GM12878 (cell line): ENCODE results near the gene CNTNAP5. TPM values are rescaled to one million over a fixed set of nuclear protein-coding genes. Genes with fewer than 3 reads are reported as not detected.

Experiments used
- ETV6 ChIP-seq, 2 experiments: fragments of 450-650 bp in 1 of 2; IDR thresholded peaks in 1 of 2; conservative IDR thresholded peaks in 1 of 2; 2 replicates each; pipeline ENCODE4 v1.6.1; 2014; ENCODE audit warnings: antibody characterized with exemption in 1 of 2, borderline replicate concordance in 1 of 2, low read depth in 1 of 2, mild to moderate bottlenecking in 1 of 2, moderate library complexity in 1 of 2
- MXI1 ChIP-seq: fragments of 150-350 bp; IDR thresholded peaks from 2 replicates; pipeline ENCODE4 v1.6.1; 2011; ENCODE audit warnings: low read depth, mild to moderate bottlenecking, inconsistent platforms, low read length, improper control_type of control experiment
- NR2C2 ChIP-seq: IDR thresholded peaks from 2 replicates; pipeline ENCODE4 v1.6.1; 2011; ENCODE audit warnings: borderline replicate concordance, low read depth; ENCODE audit not compliant: control insufficient read depth, insufficient read length
- PAX5 ChIP-seq: IDR thresholded peaks from 2 replicates; pipeline ENCODE4 v1.6.1; 2011; ENCODE audit warnings: low read depth, low read length, borderline replicate concordance
- SP1 ChIP-seq: IDR thresholded peaks from one replicate; pipeline ENCODE4 v1.6.1; 2011; ENCODE audit warnings: low read depth, low read length
- SUZ12 ChIP-seq: fragments of 200-600 bp; sonication (generic); IDR thresholded peaks from one replicate; pipeline ENCODE4 v1.6.1; 2018; ENCODE audit warnings: antibody characterized with exemption, mild to moderate bottlenecking; ENCODE audit not compliant: unreplicated experiment
- TCF7 ChIP-seq: IDR thresholded peaks from 2 replicates; pipeline ENCODE4 v1.6.1; 2014; ENCODE audit warnings: antibody characterized with exemption, borderline replicate concordance
- polyA plus RNA-seq, 11 experiments: library from polyadenylated mRNA; depleted of rRNA in 4 of 11; unstranded in 6 of 11; stranded (reverse) in 5 of 11; fragments of >200 nt; fragmentation: Nextera tagmentation in 4 of 11; fragmentation: Illumina TruSeq in 1 of 11; extraction: Ambion mirVana in 4 of 11; extraction: Trizol in 1 of 11; gene quantifications; 1 replicate in 1 of 11; 2 replicates in 10 of 11; pipeline versions ENCODE4 v1.2.1 to v1.2.3, GENCODE V29; 2011 to 2016; ENCODE audit warnings: inconsistent platforms in 2 of 11, missing spikeins in 2 of 11, low read depth in 1 of 11
- total RNA-seq, 4 experiments: library from RNA; depleted of rRNA in 3 of 4; stranded (reverse); fragments of >200 nt in 3 of 4; fragmentation: Illumina TruSeq in 1 of 4; extraction: Trizol in 1 of 4; gene quantifications; 2 replicates each; pipeline versions ENCODE4 v1.2.1 to v1.2.3, GENCODE V29; 2013 to 2021
- TF ChIP-seq, protein P1 (sequence below): fragments of 450-650 bp; IDR thresholded peaks from 2 replicates; pipeline ENCODE4 v1.6.1; 2017; ENCODE audit warnings: mild to moderate bottlenecking, moderate library complexity
- TF ChIP-seq, protein P2 (sequence below): IDR thresholded peaks from 2 replicates; pipeline ENCODE4 v1.6.1; 2012; ENCODE audit warnings: low read depth, low read length, improper control_type of control experiment

CNTNAP5 gene
- total and polyA plus RNA-seq, 10 of the 15 experiments (the other 5 are each of a cell fraction or from before 2014, with no cell fraction given): not detected

DNA sequence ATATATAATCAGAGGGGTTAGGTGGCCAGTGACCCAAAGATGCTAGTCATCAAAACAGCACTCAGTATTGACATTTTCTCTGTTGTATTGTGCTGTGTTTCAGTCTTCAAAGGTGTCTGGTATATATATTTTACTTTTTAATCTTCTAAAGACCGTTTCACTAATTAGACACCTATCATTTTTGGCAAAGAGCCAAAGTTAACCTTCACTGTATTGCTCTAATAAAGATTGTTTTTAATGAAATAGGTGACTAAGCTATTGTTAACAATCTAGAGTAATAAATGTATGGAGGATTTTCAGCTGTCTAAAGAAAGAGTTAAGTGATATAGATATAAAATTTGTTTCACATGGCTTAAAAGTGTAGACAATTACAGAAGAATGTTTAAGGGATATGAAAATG, 264.0 kb downstream of the CNTNAP5 start (continued):
- TF ChIP-seq TCF7 (no peak), MXI1 (no peak), SP1 (no peak), ETV6 (conservative IDR thresholded peaks at IDR 0.05 in 1 of 2, IDR thresholded peaks at IDR 0.05 in 1 of 2; ENCODE audit: borderline replicate concordance in 1 of 2, low read depth in 1 of 2) (no peak), SUZ12 (no peak), PAX5 (no peak), NR2C2 (no peak)
- TF ChIP-seq, protein P1, sequence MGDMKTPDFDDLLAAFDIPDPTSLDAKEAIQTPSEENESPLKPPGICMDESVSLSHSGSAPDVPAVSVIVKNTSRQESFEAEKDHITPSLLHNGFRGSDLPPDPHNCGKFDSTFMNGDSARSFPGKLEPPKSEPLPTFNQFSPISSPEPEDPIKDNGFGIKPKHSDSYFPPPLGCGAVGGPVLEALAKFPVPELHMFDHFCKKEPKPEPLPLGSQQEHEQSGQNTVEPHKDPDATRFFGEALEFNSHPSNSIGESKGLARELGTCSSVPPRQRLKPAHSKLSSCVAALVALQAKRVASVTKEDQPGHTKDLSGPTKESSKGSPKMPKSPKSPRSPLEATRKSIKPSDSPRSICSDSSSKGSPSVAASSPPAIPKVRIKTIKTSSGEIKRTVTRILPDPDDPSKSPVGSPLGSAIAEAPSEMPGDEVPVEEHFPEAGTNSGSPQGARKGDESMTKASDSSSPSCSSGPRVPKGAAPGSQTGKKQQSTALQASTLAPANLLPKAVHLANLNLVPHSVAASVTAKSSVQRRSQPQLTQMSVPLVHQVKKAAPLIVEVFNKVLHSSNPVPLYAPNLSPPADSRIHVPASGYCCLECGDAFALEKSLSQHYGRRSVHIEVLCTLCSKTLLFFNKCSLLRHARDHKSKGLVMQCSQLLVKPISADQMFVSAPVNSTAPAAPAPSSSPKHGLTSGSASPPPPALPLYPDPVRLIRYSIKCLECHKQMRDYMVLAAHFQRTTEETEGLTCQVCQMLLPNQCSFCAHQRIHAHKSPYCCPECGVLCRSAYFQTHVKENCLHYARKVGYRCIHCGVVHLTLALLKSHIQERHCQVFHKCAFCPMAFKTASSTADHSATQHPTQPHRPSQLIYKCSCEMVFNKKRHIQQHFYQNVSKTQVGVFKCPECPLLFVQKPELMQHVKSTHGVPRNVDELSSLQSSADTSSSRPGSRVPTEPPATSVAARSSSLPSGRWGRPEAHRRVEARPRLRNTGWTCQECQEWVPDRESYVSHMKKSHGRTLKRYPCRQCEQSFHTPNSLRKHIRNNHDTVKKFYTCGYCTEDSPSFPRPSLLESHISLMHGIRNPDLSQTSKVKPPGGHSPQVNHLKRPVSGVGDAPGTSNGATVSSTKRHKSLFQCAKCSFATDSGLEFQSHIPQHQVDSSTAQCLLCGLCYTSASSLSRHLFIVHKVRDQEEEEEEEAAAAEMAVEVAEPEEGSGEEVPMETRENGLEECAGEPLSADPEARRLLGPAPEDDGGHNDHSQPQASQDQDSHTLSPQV: no peak
- TF ChIP-seq, protein P2, sequence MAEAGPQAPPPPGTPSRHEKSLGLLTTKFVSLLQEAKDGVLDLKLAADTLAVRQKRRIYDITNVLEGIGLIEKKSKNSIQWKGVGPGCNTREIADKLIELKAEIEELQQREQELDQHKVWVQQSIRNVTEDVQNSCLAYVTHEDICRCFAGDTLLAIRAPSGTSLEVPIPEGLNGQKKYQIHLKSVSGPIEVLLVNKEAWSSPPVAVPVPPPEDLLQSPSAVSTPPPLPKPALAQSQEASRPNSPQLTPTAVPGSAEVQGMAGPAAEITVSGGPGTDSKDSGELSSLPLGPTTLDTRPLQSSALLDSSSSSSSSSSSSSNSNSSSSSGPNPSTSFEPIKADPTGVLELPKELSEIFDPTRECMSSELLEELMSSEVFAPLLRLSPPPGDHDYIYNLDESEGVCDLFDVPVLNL: no peak
- TF ChIP-seq, all 136 proteins: peak for 0
